Neural crest cell (in vitro differentiated cells): ENCODE data around the gene SEC22C. TPM values are rescaled to one million over a fixed set of nuclear protein-coding genes. Genes with fewer than 3 reads are reported as not detected.

ENCODE experiments used
- DNase-seq: peaks from one replicate; pipeline ENCODE4 v3.0.0; 2021; ENCODE audit warnings: low read depth, mixed read lengths, low spot score
- H3K27ac Mint-ChIP-seq: one replicate; pipeline ENCODE4 v1.8.0; 2021; ENCODE audit warnings: mild to moderate bottlenecking, mixed read lengths; ENCODE audit not compliant: unreplicated experiment
- H3K27me3 Mint-ChIP-seq: 2 replicates; pipeline ENCODE4 v1.8.0; 2021; ENCODE audit warnings: low read depth, mild to moderate bottlenecking, mixed read lengths
- H3K36me3 Mint-ChIP-seq: 2 replicates; pipeline ENCODE4 v1.8.0; 2021; ENCODE audit warnings: low read depth, mild to moderate bottlenecking, mixed read lengths
- H3K4me1 Mint-ChIP-seq: 2 replicates; pipeline ENCODE4 v1.8.0; 2021; ENCODE audit warnings: mixed read lengths
- H3K4me3 Mint-ChIP-seq: one replicate; pipeline ENCODE4 v1.8.0; 2021; ENCODE audit warnings: mild to moderate bottlenecking, mixed read lengths
- H3K9me3 Mint-ChIP-seq: 2 replicates; pipeline ENCODE4 v1.8.0; 2021; ENCODE audit warnings: mixed read lengths
- CTCF ChIP-seq: fragments of 200-600 bp; sonication (generic); conservative IDR thresholded peaks from 2 replicates; pipeline ENCODE4 v1.5.0; 2021; ENCODE audit warnings: antibody characterized with exemption, mild to moderate bottlenecking
- total RNA-seq: library from RNA; stranded (reverse); gene quantifications from 2 replicates; pipeline ENCODE4 v1.2.1, GENCODE V29; 2021

SEC22C gene
- total RNA-seq, 1 donor from 2014 or later: 47.8 TPM

- H3K4me1 Mint-ChIP-seq: peaks cover under 1% of the 10 kb centered on the region
- no peaks in the 10 kb centered on the region for H3K9me3 Mint-ChIP-seq
- peaks cover 60% of the 10 kb centered on the region for H3K27me3 Mint-ChIP-seq
- no peak overlapping the region for H3K27ac Mint-ChIP-seq
- H3K36me3 Mint-ChIP-seq: no peaks in the 10 kb centered on the region
- no peak overlapping the region for H3K4me3 Mint-ChIP-seq
- no peak for DNase-seq
- no peak for TF ChIP-seq CTCF
These were observed 74.5 kb downstream of the SEC22C start for GRCh38 chr3:42507252-42507651.

GRCh38 chr3:42505849-42506410, 75.8 kb downstream of the SEC22C start:
- Mint-ChIP-seq H3K9me3 (no peaks in the 10 kb centered on the region), H3K27ac (no peak overlapping the region), H3K4me3 (no peak overlapping the region), H3K27me3 (peaks cover 70% of the 10 kb centered on the region), H3K4me1 (peaks cover 10% of the 10 kb centered on the region), H3K36me3 (no peaks in the 10 kb centered on the region)
- DNase-seq: no peak
- no peak for TF ChIP-seq CTCF

GRCh38 chr3:42505128-42505848, 76.5 kb downstream of the SEC22C start:
- Mint-ChIP-seq H3K4me1 (peaks cover 17% of the 10 kb centered on the region), H3K4me3 (no peak overlapping the region), H3K27ac (no peak overlapping the region), H3K36me3 (no peaks in the 10 kb centered on the region), H3K27me3 (peaks cover 76% of the 10 kb centered on the region), H3K9me3 (no peaks in the 10 kb centered on the region)
- no peak for DNase-seq
- TF ChIP-seq CTCF: no peak

GRCh38 chr3:42504334-42505127, 77.2 kb downstream of the SEC22C start:
- DNase-seq: no peak

More at GRCh38 chr3:42504334-42505127, 77.2 kb downstream of the SEC22C start:
- TF ChIP-seq CTCF: no peak
- Mint-ChIP-seq H3K27ac (no peak overlapping the region), H3K9me3 (no peaks in the 10 kb centered on the region), H3K4me1 (peaks cover 17% of the 10 kb centered on the region), H3K27me3 (peaks cover 77% of the 10 kb centered on the region), H3K36me3 (no peaks in the 10 kb centered on the region), H3K4me3 (peak overlapping the region; percentile 27)
